MCF 10A (cell line): ENCODE results near the gene TGM4. TPM values are rescaled to one million over a fixed set of nuclear protein-coding genes. Genes with fewer than 3 reads are reported as not detected.
"Not testable (repeated sequence)": the region's sequence is repeated elsewhere in the genome, so short reads cannot be mapped to it uniquely, and the experiment has no call there.

ENCODE experiments used
- BruUV-seq: library from RNA; stranded (reverse); fragments of 400-500 nt; replicated peaks from 2 replicates; lab custom pipeline; 2021; lab: Mats Ljungman, UMichigan
- CTCF ChIA-PET: fragments of 300-600 bp; sonication (Branson Sonifier 250); formaldehyde crosslinking; extraction: SDS; loops from one replicate; lab custom pipeline; 2021; ENCODE audit warnings: antibody characterized with exemption, inconsistent platforms; lab: Yijun Ruan, JAX
- POLR2A ChIA-PET: fragments of 300-600, 350-650 bp; sonication (Branson Sonifier 250); formaldehyde crosslinking; extraction: SDS; loops from one replicate; lab custom pipeline; 2020; ENCODE audit warnings: antibody characterized with exemption, inconsistent platforms; lab: Yijun Ruan, JAX
- DNase-seq: peaks from one replicate; pipeline ENCODE4 v3.0.0-alpha.2; 2018; ENCODE audit not compliant: unreplicated experiment
- H3K27ac Mint-ChIP-seq: one replicate; pipeline ENCODE4 v1.8.0; 2022; ENCODE audit warnings: mild to moderate bottlenecking, low read depth, mixed read lengths; ENCODE audit not compliant: unreplicated experiment
- H3K27me3 Mint-ChIP-seq: one replicate; pipeline ENCODE4 v1.8.0; 2022; ENCODE audit warnings: mixed read lengths; ENCODE audit not compliant: insufficient read depth, unreplicated experiment
- H3K36me3 Mint-ChIP-seq: one replicate; pipeline ENCODE4 v1.8.0; 2022; ENCODE audit warnings: mild to moderate bottlenecking, moderate library complexity, mixed read lengths; ENCODE audit not compliant: insufficient read depth, unreplicated experiment
- H3K4me1 Mint-ChIP-seq: one replicate; pipeline ENCODE4 v1.8.0; 2022; ENCODE audit warnings: mixed read lengths; ENCODE audit not compliant: insufficient read depth, unreplicated experiment
- H3K4me3 Mint-ChIP-seq: one replicate; pipeline ENCODE4 v1.8.0; 2022; ENCODE audit warnings: mild to moderate bottlenecking, moderate library complexity, mixed read lengths; ENCODE audit not compliant: unreplicated experiment
- H3K9me3 Mint-ChIP-seq: one replicate; pipeline ENCODE4 v1.8.0; 2022; ENCODE audit warnings: mixed read lengths; ENCODE audit not compliant: unreplicated experiment
- CTCF ChIP-seq: fragments of 200-600 bp; IDR thresholded peaks from one replicate; pipeline ENCODE4 v1.8.0; 2022; ENCODE audit warnings: antibody characterized with exemption, mild to moderate bottlenecking; ENCODE audit not compliant: unreplicated experiment
- intact Hi-C: fragments of 100-400 bp; cut with micrococcal nuclease; formaldehyde crosslinking; loops from 2 replicates; pipeline ENCODE4 v1.14.1; 2022
- total RNA-seq: library from RNA; stranded (reverse); gene quantifications from 2 replicates; pipeline ENCODE4 v1.2.3, GENCODE V29; 2022

Gene TGM4
- total RNA-seq, 1 experiment from 2014 or later, result 2.5 TPM

GRCh38 chr3:44842376-44842775 is 32.0 kb upstream of the TGM4 start:
- TF ChIP-seq CTCF, result no peak
- H3K27ac Mint-ChIP-seq, result no peak overlapping the region
- H3K27me3 Mint-ChIP-seq, result no peaks in the 10 kb centered on the region
- CTCF ChIA-PET, result interaction anchor here (2.2 kb wide), 1 partner anchor 11 kb away, joined by 6 read pairs; no protein-coding TSS in a partner anchor
- POLR2A ChIA-PET, result interaction anchor here (1.1 kb wide), 1 partner anchor 18 kb away, joined by 3 read pairs; no protein-coding TSS in a partner anchor
- no peak overlapping the region for H3K4me3 Mint-ChIP-seq
- no TSS peak for BruUV-seq
- H3K36me3 Mint-ChIP-seq, result peaks cover 38% of the 10 kb centered on the region
- intact Hi-C loops, result no loop called here
- DNase-seq, result no peak
- H3K4me1 Mint-ChIP-seq, result no peaks in the 10 kb centered on the region
- H3K9me3 Mint-ChIP-seq, result no peaks in the 10 kb centered on the region

DNA sequence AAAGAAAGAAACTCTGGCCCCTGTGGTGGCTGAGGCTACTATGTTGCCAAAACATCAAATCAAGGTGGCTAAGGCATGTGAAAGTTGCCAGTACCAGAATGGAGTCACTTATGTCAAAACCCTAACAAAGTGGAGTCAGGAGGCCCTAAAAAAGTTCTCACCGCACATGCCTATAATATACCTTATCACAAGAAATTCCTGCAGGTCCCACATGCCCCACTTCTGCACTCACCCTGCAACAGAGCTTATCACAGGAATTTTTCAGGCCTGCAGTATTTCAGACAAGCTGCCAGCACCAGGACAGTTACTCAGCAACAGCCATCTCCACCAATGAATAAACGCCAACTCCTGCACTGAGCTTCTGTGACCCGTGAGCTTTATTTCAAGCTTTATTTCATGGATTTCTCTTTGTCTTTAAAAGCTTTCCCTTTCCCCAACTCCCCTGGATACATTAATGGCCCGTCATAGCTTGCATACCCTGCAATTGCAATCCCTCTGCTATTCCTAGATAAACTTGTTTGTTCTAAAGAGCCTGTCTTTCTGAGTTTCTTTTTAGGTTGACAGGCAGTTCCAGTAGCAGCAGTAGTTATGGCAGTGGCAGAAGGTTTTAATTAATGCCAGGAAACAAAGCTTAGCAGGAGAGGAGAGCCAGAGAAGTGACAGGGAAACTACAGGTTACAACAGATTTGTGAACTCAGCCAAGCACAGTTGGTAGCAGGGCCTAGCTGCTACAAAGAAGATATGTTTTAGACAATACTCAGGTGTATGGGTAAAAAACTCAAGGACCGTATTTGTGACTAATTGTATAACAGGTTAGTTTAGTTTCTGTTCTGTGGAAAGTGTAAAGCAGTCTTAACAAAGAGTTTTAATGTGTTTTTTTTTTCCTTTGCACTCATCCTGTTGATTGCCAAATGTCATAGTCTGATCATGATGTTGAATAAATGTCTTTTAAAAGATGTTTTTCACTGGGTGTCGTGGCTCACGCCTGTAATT is 28.6 kb upstream of the TGM4 start:
- no peaks in the 10 kb centered on the region for H3K4me1 Mint-ChIP-seq
- H3K9me3 Mint-ChIP-seq, result no peaks in the 10 kb centered on the region
- intact Hi-C loops, result no loop called here
- H3K27ac Mint-ChIP-seq, result no peak overlapping the region
- no peak overlapping the region for H3K4me3 Mint-ChIP-seq
- no peak for DNase-seq
- no peaks in the 10 kb centered on the region for H3K27me3 Mint-ChIP-seq
- H3K36me3 Mint-ChIP-seq, result peaks cover 29% of the 10 kb centered on the region
- no TSS peak for BruUV-seq
- CTCF ChIA-PET, result interaction anchor here (0.6 to 1.1 kb wide), 3 partner anchors 33 to 610 kb away, joined by 3 to 4 read pairs (median 4); no protein-coding TSS in a partner anchor
- POLR2A ChIA-PET, result no interaction called here
- no peak for TF ChIP-seq CTCF

GRCh38 chr3:44848634-44849033 is 25.8 kb upstream of the TGM4 start:
- no peak for DNase-seq
- H3K27me3 Mint-ChIP-seq, result no peaks in the 10 kb centered on the region
- H3K9me3 Mint-ChIP-seq, result no peaks in the 10 kb centered on the region
- intact Hi-C loops, result no loop called here
- ChIA-PET CTCF (interaction anchor here (0.7 to 1.0 kb wide), 2 partner anchors 43 to 66 kb away, joined by 3 to 4 read pairs; no protein-coding TSS in a partner anchor), POLR2A (interaction anchor here (1.0 to 1.2 kb wide), 2 partner anchors 12 to 127 kb away, joined by 3 read pairs; no protein-coding TSS in a partner anchor)
- no peak for TF ChIP-seq CTCF
- no peaks in the 10 kb centered on the region for H3K4me1 Mint-ChIP-seq
- H3K27ac Mint-ChIP-seq, result no peak overlapping the region
- H3K36me3 Mint-ChIP-seq, result peaks cover 23% of the 10 kb centered on the region
- BruUV-seq, result no TSS peak
- H3K4me3 Mint-ChIP-seq, result no peak overlapping the region

DNA sequence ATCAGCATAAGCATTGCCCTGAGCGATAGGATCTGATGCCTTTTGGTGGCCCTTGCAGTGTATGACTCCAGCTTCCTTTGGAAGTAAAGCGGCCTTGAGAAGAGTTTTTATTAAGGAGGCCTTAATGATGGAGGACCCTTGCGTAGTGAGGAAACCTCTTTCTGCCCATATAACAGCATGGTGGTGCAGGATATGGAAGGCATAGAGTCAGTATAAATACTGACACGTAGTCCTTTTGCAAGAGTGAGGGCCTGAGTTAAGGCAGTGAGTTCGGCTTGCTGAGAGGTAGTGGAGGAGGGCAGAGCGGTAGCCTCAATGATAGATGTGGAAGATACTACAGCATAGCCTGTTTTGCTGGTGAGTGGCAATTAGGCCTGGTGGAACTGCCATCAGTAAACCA is 17.7 kb upstream of the TGM4 start:
- H3K4me3 Mint-ChIP-seq, CTCF ChIA-PET, H3K9me3 Mint-ChIP-seq, H3K4me1 Mint-ChIP-seq, H3K27me3 Mint-ChIP-seq, POLR2A ChIA-PET, intact Hi-C loops, DNase-seq, BruUV-seq, H3K36me3 Mint-ChIP-seq, H3K27ac Mint-ChIP-seq: not testable (repeated sequence)
